ENCODE results near the gene CER1.

CER1 gene, protein sequence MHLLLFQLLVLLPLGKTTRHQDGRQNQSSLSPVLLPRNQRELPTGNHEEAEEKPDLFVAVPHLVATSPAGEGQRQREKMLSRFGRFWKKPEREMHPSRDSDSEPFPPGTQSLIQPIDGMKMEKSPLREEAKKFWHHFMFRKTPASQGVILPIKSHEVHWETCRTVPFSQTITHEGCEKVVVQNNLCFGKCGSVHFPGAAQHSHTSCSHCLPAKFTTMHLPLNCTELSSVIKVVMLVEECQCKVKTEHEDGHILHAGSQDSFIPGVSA

DNA sequence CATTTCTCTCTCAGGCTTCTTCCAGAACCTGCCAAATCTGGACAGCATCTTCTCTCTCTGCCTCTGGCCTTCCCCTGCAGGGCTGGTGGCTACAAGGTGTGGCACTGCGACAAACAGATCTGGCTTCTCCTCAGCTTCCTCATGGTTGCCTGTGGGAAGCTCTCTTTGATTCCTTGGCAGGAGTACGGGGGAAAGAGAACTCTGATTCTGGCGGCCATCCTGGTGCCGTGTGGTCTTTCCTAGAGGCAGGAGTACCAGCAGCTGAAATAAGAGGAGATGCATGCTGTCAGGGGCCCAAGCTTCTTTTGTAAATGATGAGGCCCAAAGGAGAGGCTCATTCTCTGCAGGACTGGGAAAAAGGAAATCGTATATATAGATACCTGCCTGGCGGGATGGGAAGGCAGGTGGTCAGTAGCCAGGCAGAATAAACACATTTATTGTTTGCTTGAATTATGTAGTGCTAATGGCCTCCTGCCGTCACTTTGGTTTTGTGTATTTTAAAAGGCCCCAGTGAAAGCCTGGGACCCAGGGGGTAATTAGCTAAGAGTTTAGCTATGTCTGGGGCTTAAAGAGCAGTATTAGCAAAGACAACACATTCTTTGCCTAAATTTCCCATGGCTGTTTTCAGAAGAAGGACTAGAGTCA lies at the start of gene CER1:
CER1 (minus strand) TSS at position 343 of the 645 bp plus-strand sequence; CDS start at position 282, 61 bp downstream.
- no peaks in the 10 kb centered on the region for H3K36me3 Mint-ChIP-seq (ENCODE audit: low read depth)
- no peak for DNase-seq (ENCODE audit: low spot score)
- no peaks in the 10 kb centered on the region for H3K9me3 Mint-ChIP-seq
- peaks cover 12% of the 10 kb centered on the region for H3K27me3 Mint-ChIP-seq (ENCODE audit: low read depth)
- H3K4me1 Mint-ChIP-seq (ENCODE audit: low read depth), result no peaks in the 10 kb centered on the region
- no peak within 1 kb of the TSS for H3K4me3 Mint-ChIP-seq
- no peak within 1 kb of the TSS for H3K27ac Mint-ChIP-seq

DNA sequence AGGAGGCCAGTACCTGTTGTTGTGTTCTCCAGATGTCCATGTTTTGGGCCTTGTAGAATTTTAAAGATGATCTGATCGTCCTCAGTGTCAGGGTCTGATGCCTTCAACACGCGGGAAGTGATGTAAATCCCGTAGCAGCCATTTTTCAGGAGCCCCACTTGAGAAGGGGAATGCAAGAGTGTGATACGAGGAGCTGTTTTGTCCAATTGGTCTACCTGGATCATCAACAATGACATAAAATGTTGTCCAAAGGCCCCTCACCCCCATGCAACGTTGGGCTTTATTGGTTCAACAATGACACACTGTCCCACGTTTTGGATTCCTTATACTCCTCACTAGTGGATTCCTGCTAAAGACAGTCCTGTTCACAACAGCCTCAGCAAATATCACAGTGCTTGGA lies 48.1 kb upstream of the CER1 start:
- peaks cover 4% of the 10 kb centered on the region for H3K27me3 Mint-ChIP-seq (ENCODE audit: low read depth)
- H3K27ac Mint-ChIP-seq, result no peak overlapping the region
- no peak for DNase-seq (ENCODE audit: low spot score)
- H3K36me3 Mint-ChIP-seq (ENCODE audit: low read depth), result no peaks in the 10 kb centered on the region
- no peaks in the 10 kb centered on the region for H3K4me1 Mint-ChIP-seq (ENCODE audit: low read depth)
- H3K4me3 Mint-ChIP-seq, result no peak overlapping the region
- no peaks in the 10 kb centered on the region for H3K9me3 Mint-ChIP-seq

DNA sequence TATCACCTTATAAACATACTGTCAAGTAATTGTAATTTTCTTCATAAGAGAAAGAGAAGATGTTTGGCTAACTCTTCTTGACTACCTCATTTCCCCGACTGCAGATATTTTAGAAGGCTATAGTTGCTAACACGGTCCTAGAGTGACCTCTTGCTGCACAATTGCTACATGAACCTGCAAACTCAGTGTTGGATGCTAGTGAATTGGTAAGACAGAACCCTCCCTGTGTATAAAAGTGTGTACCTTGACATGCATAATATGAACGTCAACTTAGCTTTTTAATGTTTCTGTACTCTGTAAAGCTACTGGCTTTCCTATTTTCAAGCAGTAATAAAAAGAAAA lies 46.7 kb upstream of the CER1 start:
- Mint-ChIP-seq H3K36me3 (ENCODE audit: low read depth) (no peaks in the 10 kb centered on the region), H3K9me3 (no peaks in the 10 kb centered on the region), H3K27me3 (ENCODE audit: low read depth) (peaks cover 4% of the 10 kb centered on the region), H3K27ac (no peak overlapping the region), H3K4me3 (no peak overlapping the region), H3K4me1 (ENCODE audit: low read depth) (no peaks in the 10 kb centered on the region)
- no peak for DNase-seq (ENCODE audit: low spot score)

DNA sequence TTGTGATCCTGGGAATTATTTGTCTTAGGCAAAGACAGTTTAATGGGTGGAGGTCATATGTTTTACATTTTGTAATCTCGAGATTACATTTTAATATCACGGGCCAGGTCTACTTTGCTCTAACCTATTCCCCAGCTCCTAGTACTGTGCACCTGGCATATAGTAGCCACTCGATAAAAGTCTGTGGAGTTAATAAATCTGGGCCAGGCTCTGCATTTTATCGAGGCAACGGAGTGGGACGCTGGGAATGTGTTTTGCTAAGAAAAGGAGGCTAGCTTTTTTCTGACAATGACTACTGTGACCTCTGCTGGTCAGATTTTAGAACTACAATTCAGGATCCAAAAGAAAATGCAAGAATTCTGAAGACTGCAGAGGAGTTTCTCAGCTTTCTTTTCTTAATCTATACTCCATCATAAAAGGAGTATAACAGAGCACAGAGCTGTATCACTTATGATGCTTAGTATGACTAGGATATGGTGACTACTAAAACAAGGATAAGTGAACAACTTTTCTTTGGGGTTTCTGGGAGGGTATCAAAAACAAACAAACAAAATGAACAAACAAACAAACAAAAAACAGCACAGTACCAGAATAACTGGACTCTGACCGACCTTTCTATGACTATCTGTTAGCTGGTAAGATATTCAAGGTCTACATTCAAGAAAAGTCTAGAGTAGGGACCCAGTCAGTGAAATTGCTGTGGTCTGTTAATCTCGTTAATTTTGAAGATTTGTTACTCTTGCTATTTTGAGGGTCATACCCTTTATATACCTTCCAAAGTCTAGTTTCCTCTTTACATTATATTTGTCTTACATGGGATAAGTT lies 46.1 kb upstream of the CER1 start:
- DNase-seq (ENCODE audit: low spot score), result no peak
- no peaks in the 10 kb centered on the region for H3K4me1 Mint-ChIP-seq (ENCODE audit: low read depth)
- no peaks in the 10 kb centered on the region for H3K36me3 Mint-ChIP-seq (ENCODE audit: low read depth)
- no peak overlapping the region for H3K4me3 Mint-ChIP-seq
- peaks cover 4% of the 10 kb centered on the region for H3K27me3 Mint-ChIP-seq (ENCODE audit: low read depth)
- no peaks in the 10 kb centered on the region for H3K9me3 Mint-ChIP-seq
- no peak overlapping the region for H3K27ac Mint-ChIP-seq

DNA sequence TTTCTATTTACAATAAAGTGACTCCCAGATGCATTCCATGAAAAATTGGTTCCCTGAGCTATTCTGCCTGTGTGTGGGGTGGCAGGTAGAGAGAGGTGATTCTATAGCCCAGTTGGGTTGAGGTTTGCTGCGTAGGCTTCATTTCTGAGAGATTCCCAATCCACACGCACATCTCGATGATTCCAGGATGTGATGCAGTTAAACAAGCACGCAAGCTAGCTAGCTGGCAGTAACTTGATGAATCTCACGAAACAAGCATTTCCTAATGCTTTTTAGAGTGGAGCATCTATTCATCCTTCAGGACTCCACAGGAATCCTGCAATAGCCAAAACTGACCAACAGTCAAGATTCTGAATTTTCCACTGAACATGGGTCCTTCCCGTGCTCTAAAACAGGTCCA lies 43.8 kb upstream of the CER1 start:
- no peaks in the 10 kb centered on the region for H3K4me1 Mint-ChIP-seq (ENCODE audit: low read depth)
- DNase-seq (ENCODE audit: low spot score), result no peak
- no peaks in the 10 kb centered on the region for H3K9me3 Mint-ChIP-seq
- peaks cover 4% of the 10 kb centered on the region for H3K27me3 Mint-ChIP-seq (ENCODE audit: low read depth)
- H3K27ac Mint-ChIP-seq, result no peak overlapping the region
- no peaks in the 10 kb centered on the region for H3K36me3 Mint-ChIP-seq (ENCODE audit: low read depth)
- no peak overlapping the region for H3K4me3 Mint-ChIP-seq

DNA sequence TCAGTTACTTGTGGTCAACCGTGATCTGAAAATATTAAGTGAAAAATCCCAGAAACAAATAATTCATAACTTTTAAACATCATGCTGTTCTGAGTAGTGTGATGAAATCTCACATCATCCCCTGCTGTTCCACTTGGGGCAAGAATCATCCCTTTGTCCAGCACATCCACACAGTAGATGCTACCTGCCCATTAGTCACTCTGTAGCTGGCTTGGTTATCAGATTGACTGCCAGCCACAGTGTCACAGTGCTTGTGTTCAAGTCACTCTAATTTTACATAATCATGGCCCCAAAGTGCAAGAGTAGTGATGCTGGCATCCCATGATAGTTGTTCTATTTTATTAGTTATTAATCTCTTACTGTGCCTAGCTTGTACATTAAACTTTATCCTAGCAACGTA lies 39.1 kb upstream of the CER1 start:
- no peaks in the 10 kb centered on the region for H3K9me3 Mint-ChIP-seq
- no peak overlapping the region for H3K27ac Mint-ChIP-seq
- H3K4me1 Mint-ChIP-seq (ENCODE audit: low read depth), result no peaks in the 10 kb centered on the region
- H3K27me3 Mint-ChIP-seq (ENCODE audit: low read depth), result peaks cover 5% of the 10 kb centered on the region
- no peak for DNase-seq (ENCODE audit: low spot score)
- no peaks in the 10 kb centered on the region for H3K36me3 Mint-ChIP-seq (ENCODE audit: low read depth)
- no peak overlapping the region for H3K4me3 Mint-ChIP-seq

DNA sequence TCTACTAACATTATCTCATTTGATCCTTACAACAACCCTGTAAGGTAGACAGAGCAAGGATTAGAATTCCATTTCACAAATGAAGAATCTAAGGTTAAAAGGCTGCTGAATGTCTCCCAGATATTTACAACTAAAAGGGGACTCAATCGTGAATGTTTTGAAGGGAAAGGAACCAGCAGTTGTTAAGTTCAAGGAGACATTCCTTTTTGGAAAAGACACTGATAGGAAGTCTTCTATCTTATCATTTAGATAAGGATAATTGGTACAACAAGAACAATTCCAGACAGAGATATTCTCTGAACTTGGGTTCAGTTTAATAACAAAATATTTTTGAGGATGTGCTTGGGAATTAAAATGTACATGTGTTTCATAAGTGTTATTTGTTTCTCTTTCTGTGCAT lies 37.5 kb upstream of the CER1 start:
- Mint-ChIP-seq H3K4me3 (no peak overlapping the region), H3K27me3 (ENCODE audit: low read depth) (peaks cover 5% of the 10 kb centered on the region), H3K4me1 (ENCODE audit: low read depth) (no peaks in the 10 kb centered on the region), H3K9me3 (no peaks in the 10 kb centered on the region), H3K27ac (no peak overlapping the region), H3K36me3 (ENCODE audit: low read depth) (no peaks in the 10 kb centered on the region)
- no peak for DNase-seq (ENCODE audit: low spot score)

DNA sequence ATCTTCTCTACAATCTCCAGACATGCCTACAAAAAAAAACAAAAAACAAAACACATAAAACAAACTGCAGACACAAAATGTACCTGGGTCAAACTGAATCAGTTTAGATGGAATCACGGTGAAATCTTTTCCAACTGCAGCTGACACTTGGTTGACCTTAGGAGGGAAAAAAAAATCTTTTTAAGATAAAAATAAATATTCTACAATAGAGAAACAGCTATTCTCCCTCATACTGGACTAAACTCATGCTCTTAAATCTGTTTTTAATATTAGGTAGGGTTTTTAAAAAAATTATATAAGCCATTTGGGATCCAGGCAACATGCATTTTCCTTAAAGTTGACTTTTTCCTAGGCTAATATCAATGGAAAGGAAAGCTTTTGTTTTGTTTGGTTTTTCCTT lies 33.8 kb upstream of the CER1 start:
- peaks cover 6% of the 10 kb centered on the region for H3K27me3 Mint-ChIP-seq (ENCODE audit: low read depth)
- H3K4me3 Mint-ChIP-seq, result no peak overlapping the region
- H3K36me3 Mint-ChIP-seq (ENCODE audit: low read depth), result no peaks in the 10 kb centered on the region
- H3K9me3 Mint-ChIP-seq, result no peaks in the 10 kb centered on the region
- no peak overlapping the region for H3K27ac Mint-ChIP-seq
- no peaks in the 10 kb centered on the region for H3K4me1 Mint-ChIP-seq (ENCODE audit: low read depth)
- no peak for DNase-seq (ENCODE audit: low spot score)

DNA sequence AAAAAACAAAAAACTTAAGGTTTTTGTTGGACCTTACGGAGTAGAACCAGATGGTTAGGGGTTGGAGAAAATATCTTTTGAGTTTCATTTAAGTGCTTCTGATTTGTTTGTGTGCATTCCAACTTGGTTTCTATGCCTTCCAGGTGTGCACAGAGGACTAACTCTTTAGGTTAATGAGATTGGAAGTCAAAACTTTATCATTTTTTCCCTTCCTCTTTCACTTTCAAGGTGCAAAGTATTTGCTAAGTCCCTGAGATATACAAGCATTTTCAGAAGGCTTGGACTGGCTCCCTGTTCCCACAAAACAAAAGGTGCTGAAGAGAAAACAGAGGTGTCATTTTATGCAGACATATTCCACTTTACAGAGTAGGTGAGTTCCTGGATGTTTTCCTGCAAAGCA lies 30.3 kb upstream of the CER1 start:
- Mint-ChIP-seq H3K36me3 (ENCODE audit: low read depth) (no peaks in the 10 kb centered on the region), H3K4me1 (ENCODE audit: low read depth) (no peaks in the 10 kb centered on the region), H3K27me3 (ENCODE audit: low read depth) (peaks cover 21% of the 10 kb centered on the region), H3K9me3 (no peaks in the 10 kb centered on the region), H3K4me3 (no peak overlapping the region), H3K27ac (no peak overlapping the region)
- no peak for DNase-seq (ENCODE audit: low spot score)

DNA sequence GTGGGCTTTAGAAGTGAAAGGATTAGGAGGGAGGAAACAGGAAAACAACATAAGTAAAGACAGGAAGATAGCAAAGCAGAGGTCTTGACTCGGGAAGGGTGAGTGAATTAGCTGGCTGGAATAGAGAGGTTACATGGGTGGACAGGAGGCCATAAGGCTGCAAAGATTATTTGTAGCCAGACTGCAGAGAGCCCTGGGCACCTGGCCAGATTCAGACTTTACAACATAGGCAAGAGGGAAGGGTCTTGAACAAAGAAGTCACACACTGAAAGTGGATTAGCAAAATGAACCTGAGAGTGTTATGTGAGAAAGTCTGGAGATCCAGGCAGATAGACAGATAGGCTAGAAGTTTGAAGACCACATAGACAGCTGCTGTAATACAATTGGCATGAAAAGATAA lies 29.7 kb upstream of the CER1 start:
- DNase-seq (ENCODE audit: low spot score), result no peak
- Mint-ChIP-seq H3K27me3 (ENCODE audit: low read depth) (peaks cover 21% of the 10 kb centered on the region), H3K4me1 (ENCODE audit: low read depth) (no peaks in the 10 kb centered on the region)

DNA sequence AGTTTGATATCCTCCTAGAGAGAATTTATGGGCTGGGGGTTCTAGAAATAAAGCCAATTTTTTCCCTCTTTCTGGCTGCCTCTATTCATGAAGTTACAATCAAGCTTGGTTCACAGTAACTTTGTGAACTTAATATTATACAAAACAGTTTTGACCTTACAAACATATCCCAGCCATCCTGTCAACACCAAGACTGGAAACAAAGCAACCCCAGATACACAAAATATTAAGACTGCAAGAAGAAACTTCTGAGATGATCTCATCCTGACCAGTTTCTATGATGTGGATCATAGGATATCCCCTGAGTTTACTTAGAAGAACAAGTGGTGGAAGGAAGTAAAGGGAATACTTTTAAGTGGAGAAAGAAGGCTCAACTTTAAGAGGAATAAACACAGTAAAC lies 28.3 kb upstream of the CER1 start:
- H3K36me3 Mint-ChIP-seq (ENCODE audit: low read depth), result no peaks in the 10 kb centered on the region
- no peaks in the 10 kb centered on the region for H3K4me1 Mint-ChIP-seq (ENCODE audit: low read depth)
- H3K4me3 Mint-ChIP-seq, result no peak overlapping the region
- no peak overlapping the region for H3K27ac Mint-ChIP-seq
- no peaks in the 10 kb centered on the region for H3K9me3 Mint-ChIP-seq
- DNase-seq (ENCODE audit: low spot score), result no peak
- H3K27me3 Mint-ChIP-seq (ENCODE audit: low read depth), result peaks cover 21% of the 10 kb centered on the region

More for the DNA sequence above, 29.7 kb upstream of the CER1 start:
- H3K36me3 Mint-ChIP-seq (ENCODE audit: low read depth), result no peaks in the 10 kb centered on the region
- H3K9me3 Mint-ChIP-seq, result no peaks in the 10 kb centered on the region
- H3K4me3 Mint-ChIP-seq, result no peak overlapping the region
- H3K27ac Mint-ChIP-seq, result no peak overlapping the region

DNA sequence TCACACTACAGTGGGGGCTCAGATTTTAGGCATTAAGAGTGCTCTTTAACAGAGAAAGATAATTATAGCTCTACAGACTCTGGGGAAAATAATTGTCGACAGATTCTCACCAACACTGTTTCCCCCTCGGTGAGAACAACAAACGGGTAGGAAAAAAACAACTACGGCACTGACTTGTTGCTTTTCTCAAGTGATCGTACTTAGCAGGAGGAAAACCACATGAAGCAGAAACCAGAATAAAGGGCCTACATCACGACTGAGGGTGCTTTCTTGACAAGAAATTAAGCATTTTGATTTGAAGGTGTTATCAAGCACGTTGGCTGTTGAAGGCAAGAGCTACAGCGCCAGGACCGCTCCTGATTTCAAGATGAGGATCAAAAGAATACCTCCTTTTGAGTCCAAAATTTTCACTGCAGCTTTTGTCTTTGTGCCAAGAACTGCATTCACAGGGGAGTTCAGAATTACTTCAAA lies 27.2 kb upstream of the CER1 start:
- H3K9me3 Mint-ChIP-seq, result no peaks in the 10 kb centered on the region
- H3K27me3 Mint-ChIP-seq (ENCODE audit: low read depth), result peaks cover 21% of the 10 kb centered on the region
- no peaks in the 10 kb centered on the region for H3K36me3 Mint-ChIP-seq (ENCODE audit: low read depth)
- H3K27ac Mint-ChIP-seq, result no peak overlapping the region
- no peak overlapping the region for H3K4me3 Mint-ChIP-seq
- H3K4me1 Mint-ChIP-seq (ENCODE audit: low read depth), result no peaks in the 10 kb centered on the region
- no peak for DNase-seq (ENCODE audit: low spot score)

DNA sequence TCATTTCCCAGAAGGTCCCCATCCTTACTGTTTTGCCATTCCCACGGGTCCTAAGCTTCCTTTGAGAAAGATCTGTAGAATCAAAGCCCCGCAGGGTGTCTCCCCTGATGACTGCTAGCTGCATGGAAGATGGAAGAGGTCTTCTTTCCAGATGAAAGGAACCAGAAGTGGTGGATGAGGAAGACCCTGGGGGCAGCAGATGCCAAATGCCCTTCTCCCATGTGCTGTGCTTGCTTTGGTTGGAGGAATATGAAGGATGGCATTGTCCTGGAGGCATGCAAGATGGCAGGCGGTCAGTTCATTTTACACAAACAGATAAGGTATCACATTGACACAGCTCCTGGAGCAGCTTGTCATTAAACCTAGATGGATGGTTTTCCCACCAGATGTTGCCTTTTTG lies 25.8 kb upstream of the CER1 start:
- Mint-ChIP-seq H3K4me1 (ENCODE audit: low read depth) (no peaks in the 10 kb centered on the region), H3K27me3 (ENCODE audit: low read depth) (peaks cover 21% of the 10 kb centered on the region), H3K27ac (no peak overlapping the region), H3K4me3 (no peak overlapping the region), H3K36me3 (ENCODE audit: low read depth) (no peaks in the 10 kb centered on the region), H3K9me3 (no peaks in the 10 kb centered on the region)
- no peak for DNase-seq (ENCODE audit: low spot score)

DNA sequence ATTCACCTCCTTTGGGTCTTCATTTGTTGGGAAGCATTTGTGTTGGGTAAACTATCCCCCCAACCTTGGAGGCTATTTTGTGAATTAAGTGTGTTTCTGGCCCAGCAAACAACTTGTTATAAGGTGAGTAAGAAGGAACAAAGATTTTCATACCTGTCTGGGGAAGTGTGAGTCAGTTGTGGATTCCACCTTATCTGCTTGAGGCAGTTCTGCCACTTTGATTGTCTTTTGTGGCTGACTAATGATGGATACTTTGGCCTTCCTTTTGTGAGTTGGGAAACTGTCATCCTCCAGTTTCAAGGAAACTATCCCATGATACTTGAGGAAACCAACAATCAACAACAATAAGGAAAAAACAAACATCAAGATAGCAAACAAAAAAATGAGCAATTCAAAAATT lies 24.6 kb upstream of the CER1 start:
- H3K27ac Mint-ChIP-seq, result no peak overlapping the region
- no peaks in the 10 kb centered on the region for H3K36me3 Mint-ChIP-seq (ENCODE audit: low read depth)
- H3K9me3 Mint-ChIP-seq, result no peaks in the 10 kb centered on the region
- DNase-seq (ENCODE audit: low spot score), result no peak
- no peaks in the 10 kb centered on the region for H3K4me1 Mint-ChIP-seq (ENCODE audit: low read depth)
- H3K27me3 Mint-ChIP-seq (ENCODE audit: low read depth), result peaks cover 19% of the 10 kb centered on the region
- H3K4me3 Mint-ChIP-seq, result no peak overlapping the region
